GM12872 (cell line): Measurements from ENCODE around the gene ADCY5.

ENCODE experiments used
- TF ChIP-seq, protein P1 (sequence below): IDR thresholded peaks from 3 replicates; pipeline ENCODE4 v1.5.1; 2011; ENCODE audit warnings: low read depth, mild to moderate bottlenecking, low read length, moderate library complexity; ENCODE audit not compliant: insufficient read depth

The ADCY5 gene

DNA sequence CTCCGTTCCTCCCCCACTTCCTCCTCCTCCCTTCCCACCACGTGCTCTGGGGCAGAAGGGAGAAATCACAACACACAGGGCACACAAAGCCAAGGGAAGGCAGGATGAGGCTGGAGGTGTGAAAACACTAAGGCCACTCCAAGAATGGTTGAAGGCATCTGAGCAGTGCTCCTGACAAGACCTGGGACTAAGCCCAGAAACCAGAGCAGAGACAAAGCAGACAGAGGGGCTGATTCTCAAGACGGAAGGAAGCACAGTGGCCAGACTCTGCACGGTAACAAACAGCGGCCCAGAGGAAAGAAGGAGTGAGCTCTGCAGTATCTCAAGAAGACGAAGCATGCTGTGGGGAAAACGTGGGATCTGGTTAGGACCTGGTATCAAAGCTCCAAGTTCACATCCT, 78.1 kb downstream of the ADCY5 start:
- TF ChIP-seq, protein P1, sequence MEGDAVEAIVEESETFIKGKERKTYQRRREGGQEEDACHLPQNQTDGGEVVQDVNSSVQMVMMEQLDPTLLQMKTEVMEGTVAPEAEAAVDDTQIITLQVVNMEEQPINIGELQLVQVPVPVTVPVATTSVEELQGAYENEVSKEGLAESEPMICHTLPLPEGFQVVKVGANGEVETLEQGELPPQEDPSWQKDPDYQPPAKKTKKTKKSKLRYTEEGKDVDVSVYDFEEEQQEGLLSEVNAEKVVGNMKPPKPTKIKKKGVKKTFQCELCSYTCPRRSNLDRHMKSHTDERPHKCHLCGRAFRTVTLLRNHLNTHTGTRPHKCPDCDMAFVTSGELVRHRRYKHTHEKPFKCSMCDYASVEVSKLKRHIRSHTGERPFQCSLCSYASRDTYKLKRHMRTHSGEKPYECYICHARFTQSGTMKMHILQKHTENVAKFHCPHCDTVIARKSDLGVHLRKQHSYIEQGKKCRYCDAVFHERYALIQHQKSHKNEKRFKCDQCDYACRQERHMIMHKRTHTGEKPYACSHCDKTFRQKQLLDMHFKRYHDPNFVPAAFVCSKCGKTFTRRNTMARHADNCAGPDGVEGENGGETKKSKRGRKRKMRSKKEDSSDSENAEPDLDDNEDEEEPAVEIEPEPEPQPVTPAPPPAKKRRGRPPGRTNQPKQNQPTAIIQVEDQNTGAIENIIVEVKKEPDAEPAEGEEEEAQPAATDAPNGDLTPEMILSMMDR = no peak

DNA sequence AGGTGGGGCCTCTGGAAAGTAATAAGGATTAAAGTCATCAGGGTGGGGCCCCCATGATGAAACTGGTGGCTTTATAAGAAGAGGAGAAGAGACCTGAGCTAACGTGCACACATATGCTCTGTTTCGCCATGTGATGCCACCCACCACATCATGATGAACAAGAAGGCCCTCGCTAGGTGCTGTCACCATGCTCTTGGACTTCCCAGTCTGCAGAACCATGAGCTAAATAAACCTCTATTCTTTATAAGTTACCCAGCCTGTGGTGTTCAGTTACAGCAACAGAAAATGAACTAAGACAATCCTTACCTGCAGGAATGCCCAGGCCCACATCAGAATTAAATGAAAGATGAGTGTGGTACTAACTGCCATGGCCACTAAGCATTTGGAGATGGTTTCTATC, 79.8 kb downstream of the ADCY5 start:
- TF ChIP-seq, protein P1 = no peak

DNA sequence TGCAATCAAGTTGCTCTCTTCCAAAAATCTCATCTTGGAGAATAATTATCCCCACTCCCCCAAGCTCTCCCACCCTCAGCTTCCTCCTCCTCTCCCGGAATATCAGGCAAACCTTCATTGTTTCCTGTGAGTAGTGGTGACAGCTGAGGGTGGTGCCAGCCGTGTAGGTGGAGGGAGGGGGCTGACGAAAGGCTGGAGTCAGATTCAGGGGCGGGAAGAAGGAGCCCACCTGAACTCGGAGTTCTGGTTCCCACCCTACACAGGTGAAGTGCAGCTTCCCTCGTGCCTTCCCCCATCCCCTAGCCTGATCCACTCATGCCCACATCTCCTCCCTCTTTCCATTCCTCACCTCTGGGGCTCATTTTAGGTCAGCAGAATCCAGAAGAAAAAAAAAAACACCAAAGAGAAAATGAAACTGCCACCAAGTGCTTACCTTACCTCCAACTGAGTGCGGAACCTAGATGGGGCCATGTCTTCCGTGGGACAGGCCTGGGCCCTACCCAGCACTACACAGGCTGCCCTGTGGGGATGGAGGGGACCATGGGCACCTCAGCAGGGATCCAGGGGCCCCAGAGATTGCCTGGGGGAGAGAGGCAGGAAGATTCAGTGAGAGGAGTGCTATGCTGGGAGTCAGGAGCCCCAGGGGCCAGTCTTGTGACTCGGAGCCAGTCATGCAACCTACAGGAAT, 81.3 kb downstream of the ADCY5 start:
- TF ChIP-seq, protein P1 = no peak

DNA sequence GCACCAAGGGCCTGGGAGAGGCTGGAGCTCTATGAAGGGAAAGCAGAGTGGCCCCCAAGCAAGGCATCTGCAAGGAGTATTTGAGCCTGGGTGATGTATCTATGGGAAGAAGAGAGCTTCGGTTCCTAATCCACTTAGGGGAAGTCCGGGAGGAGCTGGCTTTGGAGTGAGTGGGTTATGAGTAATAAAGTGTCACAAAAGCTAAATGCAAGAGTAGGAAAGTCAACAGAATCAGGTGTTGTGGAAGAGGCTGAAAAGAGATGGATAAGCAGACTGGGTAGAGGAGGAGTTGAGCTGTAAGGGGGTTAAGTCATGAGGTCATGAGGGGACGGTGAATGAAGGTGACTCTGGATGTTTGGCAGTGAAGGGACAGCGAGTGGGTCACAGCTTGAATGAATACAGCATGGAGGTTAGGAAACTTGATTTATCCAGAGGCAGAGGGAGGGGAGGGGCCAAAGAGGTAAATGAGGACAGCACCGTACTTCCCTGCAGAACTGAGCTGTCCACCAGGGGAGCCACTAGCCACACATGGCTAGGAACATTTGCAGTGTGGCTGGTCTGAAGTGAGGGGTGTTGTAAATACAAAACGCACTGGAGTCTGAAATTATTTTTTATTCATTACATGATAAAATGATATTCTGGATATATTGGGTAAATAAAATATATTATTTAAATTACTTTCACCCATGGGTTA, 83.3 kb downstream of the ADCY5 start:
- TF ChIP-seq, protein P1 = peak; percentile 51

DNA sequence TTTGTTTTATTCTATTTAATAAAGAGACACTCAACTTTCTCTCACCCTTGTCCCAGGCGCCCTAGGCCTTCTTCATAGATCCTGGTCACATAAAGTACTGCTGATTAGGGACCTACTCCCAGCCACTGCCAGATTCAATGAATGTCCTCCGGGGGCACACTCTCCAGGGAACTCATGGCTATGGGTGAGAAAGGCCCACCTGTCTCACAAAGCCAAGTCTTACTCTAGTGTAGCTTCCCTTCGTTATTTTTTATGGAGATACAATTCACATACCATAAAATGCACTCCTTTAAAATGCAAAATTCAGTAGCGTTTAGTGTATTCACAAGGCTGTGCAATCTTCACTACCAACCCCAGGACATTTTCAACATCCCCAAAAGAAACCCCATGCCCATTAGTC, 87.8 kb downstream of the ADCY5 start:
- TF ChIP-seq, protein P1 = 0 out of 3 replicates have a peak, but pooled peaks have one; percentile 20

DNA sequence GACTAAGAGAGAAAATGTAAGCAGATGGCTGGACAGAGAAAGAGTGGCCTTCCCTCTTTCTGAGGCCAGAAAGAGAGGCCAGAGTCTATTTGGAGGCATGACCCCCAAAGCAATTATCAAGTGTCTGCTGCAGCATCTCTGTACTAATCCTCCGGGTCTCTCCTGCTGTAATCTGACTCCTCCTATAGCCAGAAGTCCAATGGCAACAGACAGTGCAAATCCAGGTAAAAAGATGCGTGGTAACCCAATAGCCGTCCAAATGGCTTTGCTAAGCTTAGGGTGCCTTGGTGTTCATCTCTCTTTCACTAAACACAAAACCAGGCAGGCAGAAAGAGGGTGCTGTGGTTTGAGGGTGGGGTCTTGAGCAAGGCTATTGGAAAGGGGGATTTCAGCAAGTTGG, 91.6 kb downstream of the ADCY5 start:
- TF ChIP-seq, protein P1 = no peak

DNA sequence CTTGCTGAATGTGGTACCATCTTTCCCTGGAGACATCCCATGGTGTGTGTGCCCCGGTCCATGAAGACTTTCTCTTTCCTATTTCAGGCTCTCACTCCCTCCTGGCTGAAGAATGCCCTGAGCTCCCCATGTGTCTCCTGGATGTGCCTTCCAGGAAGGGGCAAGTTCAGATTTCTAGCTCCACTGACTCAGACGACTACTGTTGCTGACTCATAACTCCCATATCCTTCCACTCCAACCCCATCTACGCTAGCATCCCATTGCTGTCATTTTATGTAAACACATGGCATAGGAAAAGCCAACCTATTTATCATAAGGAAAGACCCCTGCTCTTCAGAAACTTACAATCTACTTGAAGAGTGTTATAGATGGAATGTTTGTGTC, 95.0 kb downstream of the ADCY5 start:
- TF ChIP-seq, protein P1 = no peak
